Nucleus accumbens (tissue), 56 donors: ENCODE measurements around the gene CNIH4.
"Not testable (repeated sequence)": the region's sequence is repeated elsewhere in the genome, so short reads cannot be mapped to it uniquely, and the experiment has no call there.

ENCODE experiments used
- DNase-seq, 56 donors: peaks; one replicate each; lab custom pipeline; 2025; lab: John Stamatoyannopoulos, UW

Gene CNIH4

GRCh38 chr1:224356685-224357625 is at the start of gene CNIH4:
Gene CNIH4, plus strand, starts transcription at chr1:224356879. Its CDS starts 46 bp downstream, at chr1:224356925.
- DNase-seq = peak; percentile 33 to 96 (median 86)

- DNase-seq = no peak
Measured at GRCh38 chr1:224308064-224308463, 48.6 kb upstream of the CNIH4 start.

GRCh38 chr1:224311503-224311902 is 45.2 kb upstream of the CNIH4 start:
- not testable (repeated sequence) for DNase-seq

- DNase-seq = no peak
Measured at GRCh38 chr1:224312025-224312424, 44.7 kb upstream of the CNIH4 start.

GRCh38 chr1:224317383-224318045 is 39.2 kb upstream of the CNIH4 start:
- DNase-seq = no peak

GRCh38 chr1:224321706-224322105 is 35.0 kb upstream of the CNIH4 start:
- DNase-seq = no peak

- no peak for DNase-seq
Measured at GRCh38 chr1:224325959-224326358, 30.7 kb upstream of the CNIH4 start.

GRCh38 chr1:224328644-224329043 is 28.0 kb upstream of the CNIH4 start:
- no peak for DNase-seq

- no peak for DNase-seq
Measured at GRCh38 chr1:224329484-224329841, 27.2 kb upstream of the CNIH4 start.

GRCh38 chr1:224329842-224330753 is 26.6 kb upstream of the CNIH4 start, which contains the start of gene NVL:
Gene NVL, minus strand, starts transcription at chr1:224330172. Its CDS starts 45 bp downstream, at chr1:224330127.
- DNase-seq = peak; percentile 22 to 91 (median 82)

GRCh38 chr1:224331326-224331725 is 25.4 kb upstream of the CNIH4 start:
- DNase-seq = no peak

- DNase-seq = no peak
Measured at GRCh38 chr1:224331824-224332223, 24.9 kb upstream of the CNIH4 start.

GRCh38 chr1:224333309-224333926 is 23.3 kb upstream of the CNIH4 start:
- DNase-seq = peak in 4 of 56 donors; percentile 0 to 9 (median 2)

GRCh38 chr1:224333939-224334786 is 22.5 kb upstream of the CNIH4 start:
- no peak for DNase-seq

GRCh38 chr1:224338150-224338838 is 18.4 kb upstream of the CNIH4 start:
- no peak for DNase-seq

GRCh38 chr1:224339442-224340033 is 17.1 kb upstream of the CNIH4 start:
- no peak for DNase-seq

GRCh38 chr1:224340453-224341384 is 16.0 kb upstream of the CNIH4 start:
- DNase-seq = not testable (repeated sequence)
